22Rv1 (cell line): ENCODE results near the gene MTIF2.

Source experiments
- ZFX ChIP-seq: fragments of 450-650 bp; IDR thresholded peaks from 2 replicates; pipeline ENCODE4 v1.6.1; 2017; ENCODE audit warnings: antibody characterized with exemption, borderline replicate concordance
- TF ChIP-seq, protein P1 (sequence below): fragments of 450-650 bp; IDR thresholded peaks from 2 replicates; pipeline ENCODE4 v1.5.1; 2017; ENCODE audit warnings: mild to moderate bottlenecking

- TF ChIP-seq, protein P1, sequence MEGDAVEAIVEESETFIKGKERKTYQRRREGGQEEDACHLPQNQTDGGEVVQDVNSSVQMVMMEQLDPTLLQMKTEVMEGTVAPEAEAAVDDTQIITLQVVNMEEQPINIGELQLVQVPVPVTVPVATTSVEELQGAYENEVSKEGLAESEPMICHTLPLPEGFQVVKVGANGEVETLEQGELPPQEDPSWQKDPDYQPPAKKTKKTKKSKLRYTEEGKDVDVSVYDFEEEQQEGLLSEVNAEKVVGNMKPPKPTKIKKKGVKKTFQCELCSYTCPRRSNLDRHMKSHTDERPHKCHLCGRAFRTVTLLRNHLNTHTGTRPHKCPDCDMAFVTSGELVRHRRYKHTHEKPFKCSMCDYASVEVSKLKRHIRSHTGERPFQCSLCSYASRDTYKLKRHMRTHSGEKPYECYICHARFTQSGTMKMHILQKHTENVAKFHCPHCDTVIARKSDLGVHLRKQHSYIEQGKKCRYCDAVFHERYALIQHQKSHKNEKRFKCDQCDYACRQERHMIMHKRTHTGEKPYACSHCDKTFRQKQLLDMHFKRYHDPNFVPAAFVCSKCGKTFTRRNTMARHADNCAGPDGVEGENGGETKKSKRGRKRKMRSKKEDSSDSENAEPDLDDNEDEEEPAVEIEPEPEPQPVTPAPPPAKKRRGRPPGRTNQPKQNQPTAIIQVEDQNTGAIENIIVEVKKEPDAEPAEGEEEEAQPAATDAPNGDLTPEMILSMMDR: no peak
- no peak for TF ChIP-seq ZFX
Observed at GRCh38 chr2:55196526-55196925, 72.5 kb downstream of the MTIF2 start.
